CMK (cell line): ENCODE measurements around the gene PARD6A.
"Not testable (repeated sequence)": the region's sequence is repeated elsewhere in the genome, so short reads cannot be mapped to it uniquely, and the experiment has no call there.

Experiments
- DNase-seq: peaks from one replicate; pipeline ENCODE4 v3.0.0-alpha.2; 2010; ENCODE audit warnings: low read depth

The PARD6A gene

GRCh38 chr16:67667817-67668494 is 7.2 kb downstream of the PARD6A start:
- peak; percentile 86 for DNase-seq

GRCh38 chr16:67668495-67669157 is 7.9 kb downstream of the PARD6A start:
- no peak for DNase-seq

- DNase-seq = no peak
These were observed 8.8 kb downstream of the PARD6A start for GRCh38 chr16:67669499-67670101.

GRCh38 chr16:67672306-67672705 is 11.5 kb downstream of the PARD6A start:
- no peak for DNase-seq

GRCh38 chr16:67672739-67673662 is 12.2 kb downstream of the PARD6A start:
- DNase-seq = no peak

- DNase-seq = no peak
These were observed 13.2 kb downstream of the PARD6A start for GRCh38 chr16:67673712-67674580.

- no peak for DNase-seq
These were observed 14.3 kb downstream of the PARD6A start for GRCh38 chr16:67674851-67675578.

- no peak for DNase-seq
These were observed 14.8 kb downstream of the PARD6A start for GRCh38 chr16:67675579-67675935.

- no peak for DNase-seq
These were observed 15.2 kb downstream of the PARD6A start for GRCh38 chr16:67675999-67676398.

GRCh38 chr16:67676516-67676915 is 15.8 kb downstream of the PARD6A start:
- DNase-seq = no peak

- no peak for DNase-seq
These were observed 16.2 kb downstream of the PARD6A start for GRCh38 chr16:67676939-67677338.

GRCh38 chr16:67677712-67678111 is 17.0 kb downstream of the PARD6A start:
- no peak for DNase-seq

- no peak for DNase-seq
These were observed 17.7 kb downstream of the PARD6A start for GRCh38 chr16:67678354-67679023.

- DNase-seq = no peak
These were observed 19.5 kb downstream of the PARD6A start for GRCh38 chr16:67679935-67680897.

GRCh38 chr16:67683767-67684166 is 23.0 kb downstream of the PARD6A start:
- no peak for DNase-seq

GRCh38 chr16:67685388-67686112 is 24.8 kb downstream of the PARD6A start:
- DNase-seq = no peak

GRCh38 chr16:67693517-67694285 is 32.9 kb downstream of the PARD6A start:
- DNase-seq = not testable (repeated sequence)
